Uterus (tissue), 2 donors: ENCODE measurements around the gene SETBP1.

ENCODE experiments used
- POLR2A ChIP-seq, 2 donors: fragments of 450-650 bp; IDR thresholded peaks; one replicate each; pipeline ENCODE4 v1.6.1; 2016; ENCODE audit warnings: antibody characterized with exemption in 2 of 2, mild to moderate bottlenecking in 1 of 2, moderate library complexity in 1 of 2
- TF ChIP-seq, protein P1 (sequence below), 4 experiments: fragments of 200-600 bp in 2 of 4; fragments of 450-650 bp in 2 of 4; sonication (generic) in 2 of 4; IDR thresholded peaks; one replicate each; pipeline ENCODE4 v1.5.1; 2016 to 2019; ENCODE audit warnings: antibody characterized with exemption in 4 of 4, mild to moderate bottlenecking in 2 of 4, moderate library complexity in 1 of 4

GRCh38 chr18:45084206-45084605, 403.5 kb downstream of the SETBP1 start:
- TF ChIP-seq, protein P1, sequence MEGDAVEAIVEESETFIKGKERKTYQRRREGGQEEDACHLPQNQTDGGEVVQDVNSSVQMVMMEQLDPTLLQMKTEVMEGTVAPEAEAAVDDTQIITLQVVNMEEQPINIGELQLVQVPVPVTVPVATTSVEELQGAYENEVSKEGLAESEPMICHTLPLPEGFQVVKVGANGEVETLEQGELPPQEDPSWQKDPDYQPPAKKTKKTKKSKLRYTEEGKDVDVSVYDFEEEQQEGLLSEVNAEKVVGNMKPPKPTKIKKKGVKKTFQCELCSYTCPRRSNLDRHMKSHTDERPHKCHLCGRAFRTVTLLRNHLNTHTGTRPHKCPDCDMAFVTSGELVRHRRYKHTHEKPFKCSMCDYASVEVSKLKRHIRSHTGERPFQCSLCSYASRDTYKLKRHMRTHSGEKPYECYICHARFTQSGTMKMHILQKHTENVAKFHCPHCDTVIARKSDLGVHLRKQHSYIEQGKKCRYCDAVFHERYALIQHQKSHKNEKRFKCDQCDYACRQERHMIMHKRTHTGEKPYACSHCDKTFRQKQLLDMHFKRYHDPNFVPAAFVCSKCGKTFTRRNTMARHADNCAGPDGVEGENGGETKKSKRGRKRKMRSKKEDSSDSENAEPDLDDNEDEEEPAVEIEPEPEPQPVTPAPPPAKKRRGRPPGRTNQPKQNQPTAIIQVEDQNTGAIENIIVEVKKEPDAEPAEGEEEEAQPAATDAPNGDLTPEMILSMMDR (IDR thresholded peaks at IDR 0.05) = no peak
- TF ChIP-seq POLR2A (IDR thresholded peaks at IDR 0.05) = no peak
